Measurements from ENCODE around the gene CDKN1A. TPM values are rescaled to one million over a fixed set of nuclear protein-coding genes. Genes with fewer than 3 reads are reported as not detected.

The CDKN1A gene
- total RNA-seq, 4 donors from 2014 or later, result 143 to 200 (median 181) TPM

GRCh38 chr6:36694616-36695015 lies 16.1 kb downstream of the CDKN1A start:
- WGBS, 2 donors, result 86 to 93% methylated on average over 6 of the region's 6 CpGs
- intact Hi-C loops (cut with DNase I; ENCODE audit: low total_unique reads), result no loop called here
- peak in 1 of 2 donors; percentile 54 for DNase-seq (ENCODE audit: low spot score in 2 of 2)
- TF ChIP-seq, protein P1, sequence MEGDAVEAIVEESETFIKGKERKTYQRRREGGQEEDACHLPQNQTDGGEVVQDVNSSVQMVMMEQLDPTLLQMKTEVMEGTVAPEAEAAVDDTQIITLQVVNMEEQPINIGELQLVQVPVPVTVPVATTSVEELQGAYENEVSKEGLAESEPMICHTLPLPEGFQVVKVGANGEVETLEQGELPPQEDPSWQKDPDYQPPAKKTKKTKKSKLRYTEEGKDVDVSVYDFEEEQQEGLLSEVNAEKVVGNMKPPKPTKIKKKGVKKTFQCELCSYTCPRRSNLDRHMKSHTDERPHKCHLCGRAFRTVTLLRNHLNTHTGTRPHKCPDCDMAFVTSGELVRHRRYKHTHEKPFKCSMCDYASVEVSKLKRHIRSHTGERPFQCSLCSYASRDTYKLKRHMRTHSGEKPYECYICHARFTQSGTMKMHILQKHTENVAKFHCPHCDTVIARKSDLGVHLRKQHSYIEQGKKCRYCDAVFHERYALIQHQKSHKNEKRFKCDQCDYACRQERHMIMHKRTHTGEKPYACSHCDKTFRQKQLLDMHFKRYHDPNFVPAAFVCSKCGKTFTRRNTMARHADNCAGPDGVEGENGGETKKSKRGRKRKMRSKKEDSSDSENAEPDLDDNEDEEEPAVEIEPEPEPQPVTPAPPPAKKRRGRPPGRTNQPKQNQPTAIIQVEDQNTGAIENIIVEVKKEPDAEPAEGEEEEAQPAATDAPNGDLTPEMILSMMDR (IDR thresholded peaks at IDR 0.05), result no peak
- TF ChIP-seq POLR2A (IDR thresholded peaks at IDR 0.05), result no peak
- H3K4me3 ChIP-seq (ENCODE audit: low read depth, poor library complexity, severe bottlenecking), result no peak overlapping the region

GRCh38 chr6:36695414-36695813 lies 16.9 kb downstream of the CDKN1A start:
- no peak for DNase-seq (ENCODE audit: low spot score in 2 of 2)
- TF ChIP-seq POLR2A (IDR thresholded peaks at IDR 0.05), result no peak
- TF ChIP-seq, protein P1 (IDR thresholded peaks at IDR 0.05), result no peak
- WGBS, 2 donors, result 70 to 83% methylated on average over 2 of the region's 2 CpGs

GRCh38 chr6:36697481-36697903 lies 19.0 kb downstream of the CDKN1A start, which contains the start of gene RAB44:
Gene RAB44 (plus strand): TSS chr6:36697826. CDS start chr6:36704236, 6,410 bp downstream.
- no peak for TF ChIP-seq POLR2A (IDR thresholded peaks at IDR 0.05)
- TF ChIP-seq, protein P1 (IDR thresholded peaks at IDR 0.05), result no peak
- 87 to 92% methylated on average over 7 of the region's 7 CpGs for WGBS, 2 donors
- H3K4me3 ChIP-seq (ENCODE audit: low read depth, poor library complexity, severe bottlenecking), result no peak within 1 kb of the TSS
- intact Hi-C loops (cut with DNase I; ENCODE audit: low total_unique reads), result no loop called here
- peak in 1 of 2 donors; percentile 82 for DNase-seq (ENCODE audit: low spot score in 2 of 2)

More at GRCh38 chr6:36695414-36695813, 16.9 kb downstream of the CDKN1A start:
- no peak overlapping the region for H3K4me3 ChIP-seq (ENCODE audit: low read depth, poor library complexity, severe bottlenecking)
- intact Hi-C loops (cut with DNase I; ENCODE audit: low total_unique reads), result no loop called here

DNA sequence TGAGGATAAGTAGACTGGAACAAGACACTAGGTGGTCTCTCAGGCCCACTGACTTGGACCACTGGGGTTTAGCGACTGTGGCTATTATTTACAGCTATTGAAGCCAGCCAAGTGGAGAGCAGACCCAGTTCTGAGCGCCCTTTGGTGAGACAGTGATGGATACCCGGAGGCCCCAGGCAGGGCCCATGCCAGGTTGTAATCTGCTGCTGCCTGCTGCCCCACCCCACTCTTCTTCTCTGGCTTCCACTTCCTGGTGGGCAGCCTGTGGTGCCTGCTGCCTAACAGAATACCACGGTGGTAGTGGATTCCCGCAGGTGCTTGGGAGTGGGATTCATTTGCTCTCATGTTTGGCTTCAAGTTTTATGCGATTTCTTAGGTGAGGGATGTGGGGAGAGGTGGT lies 19.7 kb downstream of the CDKN1A start:
- intact Hi-C loops (cut with DNase I; ENCODE audit: low total_unique reads), result no loop called here
- DNase-seq (ENCODE audit: low spot score in 2 of 2), result peak in 1 of 2 donors; percentile 18
- 87 to 91% methylated on average over 6 of the region's 6 CpGs for WGBS, 2 donors

DNA sequence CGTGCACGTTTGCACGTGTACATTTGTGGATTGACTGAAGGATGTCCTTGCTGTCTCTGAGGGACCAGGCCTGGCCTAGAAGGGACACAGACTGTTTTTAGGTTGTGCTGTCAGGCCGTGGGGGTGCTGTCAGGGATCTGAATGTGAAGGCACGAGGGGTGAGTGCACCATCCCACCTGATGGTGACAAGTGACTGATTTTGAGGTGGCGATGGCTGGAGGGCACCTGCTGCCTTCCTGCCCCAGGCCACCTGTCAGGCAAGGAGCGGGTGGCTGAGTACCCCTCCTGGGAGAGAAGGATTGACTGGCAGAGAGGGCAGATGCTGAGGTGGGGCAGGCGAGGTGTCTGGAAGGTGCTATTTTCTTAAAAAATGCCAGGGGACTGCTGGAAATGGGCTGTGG lies 20.4 kb downstream of the CDKN1A start:
- 86 to 87% methylated on average over 8 of the region's 8 CpGs for WGBS, 2 donors
- intact Hi-C loops (cut with DNase I; ENCODE audit: low total_unique reads), result no loop called here
- DNase-seq (ENCODE audit: low spot score in 2 of 2), result peak in 1 of 2 donors; percentile 68
- no peak for TF ChIP-seq POLR2A (IDR thresholded peaks at IDR 0.05)
- TF ChIP-seq, protein P1 (IDR thresholded peaks at IDR 0.05), result no peak
- H3K4me3 ChIP-seq (ENCODE audit: low read depth, poor library complexity, severe bottlenecking), result no peak overlapping the region

More for the DNA sequence above, 19.7 kb downstream of the CDKN1A start:
- TF ChIP-seq, protein P1 (IDR thresholded peaks at IDR 0.05), result no peak
- no peak overlapping the region for H3K4me3 ChIP-seq (ENCODE audit: low read depth, poor library complexity, severe bottlenecking)

DNA sequence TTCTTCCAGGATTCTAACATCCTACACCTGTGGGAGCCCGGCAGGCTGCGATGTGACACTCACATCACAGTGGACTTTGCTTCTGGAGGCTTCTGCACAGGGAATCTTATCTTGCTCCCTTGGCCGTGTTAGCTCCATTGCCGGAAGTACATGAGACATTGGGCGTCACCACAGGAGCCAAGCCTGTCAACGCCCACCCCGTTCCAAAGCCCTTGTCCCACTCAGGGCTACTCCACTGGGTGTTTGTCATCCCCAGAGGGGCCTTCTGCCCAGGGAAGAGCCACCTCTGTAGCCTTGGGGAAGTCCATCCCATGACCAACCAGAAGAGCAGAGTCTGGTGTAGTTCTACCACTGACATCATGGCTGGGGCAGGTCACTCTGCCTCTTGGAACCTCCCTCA lies 20.8 kb downstream of the CDKN1A start:
- peak in 1 of 2 donors; percentile 60 for DNase-seq (ENCODE audit: low spot score in 2 of 2)
- intact Hi-C loops (cut with DNase I; ENCODE audit: low total_unique reads), result no loop called here
- WGBS, 2 donors, result 67 to 94% methylated on average over 7 of the region's 7 CpGs
- H3K4me3 ChIP-seq (ENCODE audit: low read depth, poor library complexity, severe bottlenecking), result no peak overlapping the region
- TF ChIP-seq, protein P1 (IDR thresholded peaks at IDR 0.05), result no peak
- TF ChIP-seq POLR2A (IDR thresholded peaks at IDR 0.05), result no peak

All from lower leg skin (tissue), 4 donors.